ENCODE data around the gene MCOLN2.
"Not testable (repeated sequence)": the region's sequence is repeated elsewhere in the genome, so short reads cannot be mapped to it uniquely, and the experiment has no call there.

Gene MCOLN2

GRCh38 chr1:84913555-84913892 lies 83.4 kb downstream of the MCOLN2 start:
- Histone ChIP-seq H3K36me3 (ENCODE audit: insufficient read depth, low read length) (no peaks in the 10 kb centered on the region), H2AFZ (ENCODE audit: low read length) (no peak overlapping the region), H3K4me2 (ENCODE audit: low read length) (no peak overlapping the region), H3K27ac (ENCODE audit: low read depth, low read length, poor library complexity, severe bottlenecking) (no peak overlapping the region), H4K20me1 (ENCODE audit: insufficient read depth, low read length) (no peaks in the 10 kb centered on the region), H3F3A (ENCODE audit: insufficient read depth, low read length) (no peaks in the 10 kb centered on the region), H3K4me1 (ENCODE audit: insufficient read depth, low read length, severe bottlenecking) (no peaks in the 10 kb centered on the region), H3K9ac (ENCODE audit: low read length) (no peak overlapping the region), H3K27me3 (ENCODE audit: insufficient read depth, low read length) (peaks cover 4% of the 10 kb centered on the region; the same call in 1 of the 2 replicates), H3K4me3 (ENCODE audit: low read depth, low read length, poor library complexity, severe bottlenecking) (no peak overlapping the region), H3K9me3 (ENCODE audit: low read length) (no peaks in the 10 kb centered on the region), H3K9me2 (ENCODE audit: low read depth, low read length) (no peaks in the 10 kb centered on the region), H3K79me2 (ENCODE audit: insufficient read depth, low read length) (no peaks in the 10 kb centered on the region)
- no peak for TF ChIP-seq EZH2 (IDR thresholded peaks at IDR 0.05; ENCODE audit: borderline replicate concordance, low read length)
- no peak for TF ChIP-seq CTCF (IDR thresholded peaks at IDR 0.05; ENCODE audit: low read length)

- Histone ChIP-seq H3K4me2 (ENCODE audit: low read length) (no peak overlapping the region), H2AFZ (ENCODE audit: low read length) (no peak overlapping the region)
- TF ChIP-seq CTCF (IDR thresholded peaks at IDR 0.05; ENCODE audit: low read length) = no peak
- TF ChIP-seq EZH2 (IDR thresholded peaks at IDR 0.05; ENCODE audit: borderline replicate concordance, low read length) = no peak
Observed at GRCh38 chr1:84912726-84913554, 84.0 kb downstream of the MCOLN2 start.

GRCh38 chr1:84908746-84909464 lies 88.0 kb downstream of the MCOLN2 start:
- H3K4me2 ChIP-seq (ENCODE audit: low read length); H3K9ac ChIP-seq (ENCODE audit: low read length); H4K20me1 ChIP-seq (ENCODE audit: insufficient read depth, low read length); H3K79me2 ChIP-seq (ENCODE audit: insufficient read depth, low read length); H3K4me1 ChIP-seq (ENCODE audit: insufficient read depth, low read length, severe bottlenecking); H2AFZ ChIP-seq (ENCODE audit: low read length); H3K36me3 ChIP-seq (ENCODE audit: insufficient read depth, low read length); H3F3A ChIP-seq (ENCODE audit: insufficient read depth, low read length); H3K27me3 ChIP-seq (ENCODE audit: insufficient read depth, low read length); H3K4me3 ChIP-seq (ENCODE audit: low read depth, low read length, poor library complexity, severe bottlenecking); H3K9me2 ChIP-seq (ENCODE audit: low read depth, low read length); H3K27ac ChIP-seq (ENCODE audit: low read depth, low read length, poor library complexity, severe bottlenecking); H3K9me3 ChIP-seq (ENCODE audit: low read length): not testable (repeated sequence)

More at GRCh38 chr1:84912726-84913554, 84.0 kb downstream of the MCOLN2 start:
- Histone ChIP-seq H3F3A (ENCODE audit: insufficient read depth, low read length) (no peaks in the 10 kb centered on the region), H4K20me1 (ENCODE audit: insufficient read depth, low read length) (no peaks in the 10 kb centered on the region), H3K9me3 (ENCODE audit: low read length) (no peaks in the 10 kb centered on the region), H3K27ac (ENCODE audit: low read depth, low read length, poor library complexity, severe bottlenecking) (no peak overlapping the region), H3K4me3 (ENCODE audit: low read depth, low read length, poor library complexity, severe bottlenecking) (no peak overlapping the region), H3K4me1 (ENCODE audit: insufficient read depth, low read length, severe bottlenecking) (no peaks in the 10 kb centered on the region), H3K9ac (ENCODE audit: low read length) (no peak overlapping the region), H3K9me2 (ENCODE audit: low read depth, low read length) (no peaks in the 10 kb centered on the region), H3K79me2 (ENCODE audit: insufficient read depth, low read length) (no peaks in the 10 kb centered on the region), H3K27me3 (ENCODE audit: insufficient read depth, low read length) (peaks cover 4% of the 10 kb centered on the region; the same call in 1 of the 2 replicates), H3K36me3 (ENCODE audit: insufficient read depth, low read length) (no peaks in the 10 kb centered on the region)
